ENCODE results near the gene LRFN2.

DNA sequence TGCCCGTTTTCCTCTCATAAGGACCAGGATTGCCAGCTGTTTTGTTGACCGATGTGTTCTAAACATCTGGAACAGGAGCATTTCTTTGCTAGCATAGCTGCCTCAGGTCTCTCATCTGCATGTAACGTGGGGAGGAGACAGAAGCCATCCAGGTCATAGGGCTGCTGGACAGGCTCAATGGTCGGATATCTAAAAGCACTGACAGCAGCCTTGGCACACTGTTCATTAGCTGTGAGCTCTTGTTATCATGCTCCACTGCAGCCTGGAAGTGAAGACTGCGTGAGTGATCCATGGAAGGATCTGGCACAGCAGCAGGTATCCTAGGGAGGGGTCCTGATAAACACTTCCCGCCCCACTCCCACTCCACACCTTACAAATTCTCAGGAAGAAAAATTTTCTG is 175.3 kb downstream of the LRFN2 start:
- TF ChIP-seq NFRKB (IDR thresholded peaks at IDR 0.05), result no peak
- no peak for TF ChIP-seq CTBP1 (IDR thresholded peaks at IDR 0.05; ENCODE audit: borderline replicate concordance)
